Left renal cortex interstitium (tissue), 4 donors: ENCODE data around the gene TMEM203. TPM values are rescaled to one million over a fixed set of nuclear protein-coding genes. Genes with fewer than 3 reads are reported as not detected.
A peak's percentile ranks its signal among the peaks of the same experiment; 100 is the strongest.

ENCODE experiments used
- DNase-seq, 4 donors: peaks; one replicate each; pipeline ENCODE4 v3.0.0-alpha.2; 2013; ENCODE audit warnings: low read depth in 4 of 4, low spot score in 2 of 4, missing footprints in 1 of 4
- polyA plus RNA-seq, 4 donors: library from polyadenylated mRNA; unstranded; fragments of 120-200 nt; gene quantifications; one replicate each; pipeline ENCODE4 v1.2.1, GENCODE V29; 2013; ENCODE audit not compliant: insufficient read length in 4 of 4

TMEM203 gene
- polyA plus RNA-seq, 4 donors: 37.2 to 53.2 (median 43.5) TPM

GRCh38 chr9:137182836-137183235 lies 22.6 kb downstream of the TMEM203 start:
- no peak for DNase-seq

GRCh38 chr9:137181680-137182079 lies 23.8 kb downstream of the TMEM203 start:
- DNase-seq: no peak

- no peak for DNase-seq
These were observed 25.0 kb downstream of the TMEM203 start for GRCh38 chr9:137180491-137180890.

- DNase-seq: no peak
These were observed 25.7 kb downstream of the TMEM203 start for GRCh38 chr9:137179761-137180160.

GRCh38 chr9:137178939-137179630 lies 26.4 kb downstream of the TMEM203 start:
- no peak for DNase-seq

- no peak for DNase-seq
These were observed 27.1 kb downstream of the TMEM203 start for GRCh38 chr9:137178201-137178938.

GRCh38 chr9:137176302-137177182 lies 28.9 kb downstream of the TMEM203 start:
- DNase-seq: no peak

GRCh38 chr9:137175345-137175961 lies 30.0 kb downstream of the TMEM203 start:
- DNase-seq: no peak

- DNase-seq: no peak
These were observed 30.6 kb downstream of the TMEM203 start for GRCh38 chr9:137174722-137175293.

- no peak for DNase-seq
These were observed 31.4 kb downstream of the TMEM203 start for GRCh38 chr9:137173796-137174664.

GRCh38 chr9:137172901-137173795 lies 32.3 kb downstream of the TMEM203 start:
- no peak for DNase-seq

GRCh38 chr9:137171149-137171900 lies 34.1 kb downstream of the TMEM203 start:
- no peak for DNase-seq

GRCh38 chr9:137170486-137171148 lies 34.8 kb downstream of the TMEM203 start:
- no peak for DNase-seq

- DNase-seq: no peak
These were observed 35.5 kb downstream of the TMEM203 start, which contains the start of gene LRRC26 for GRCh38 chr9:137169896-137170358. TSS of gene LRRC26 (minus strand) at chr9:137170051. CDS start at chr9:137169943, 108 bp downstream.

- DNase-seq: peak in 1 of 4 donors; percentile 24
These were observed 36.3 kb downstream of the TMEM203 start for GRCh38 chr9:137168904-137169856.

- DNase-seq: no peak
These were observed 36.9 kb downstream of the TMEM203 start for GRCh38 chr9:137168573-137168903.
